ENCODE measurements around the gene CDHR1. TPM values are rescaled to one million over a fixed set of nuclear protein-coding genes. Genes with fewer than 3 reads are reported as not detected.

CDHR1 gene
- total and polyA plus RNA-seq, 10 of the 15 experiments (the other 5 are each of a cell fraction or from before 2014, with no cell fraction given): 0.17 to 3.0 (median 0.34) TPM

DNA sequence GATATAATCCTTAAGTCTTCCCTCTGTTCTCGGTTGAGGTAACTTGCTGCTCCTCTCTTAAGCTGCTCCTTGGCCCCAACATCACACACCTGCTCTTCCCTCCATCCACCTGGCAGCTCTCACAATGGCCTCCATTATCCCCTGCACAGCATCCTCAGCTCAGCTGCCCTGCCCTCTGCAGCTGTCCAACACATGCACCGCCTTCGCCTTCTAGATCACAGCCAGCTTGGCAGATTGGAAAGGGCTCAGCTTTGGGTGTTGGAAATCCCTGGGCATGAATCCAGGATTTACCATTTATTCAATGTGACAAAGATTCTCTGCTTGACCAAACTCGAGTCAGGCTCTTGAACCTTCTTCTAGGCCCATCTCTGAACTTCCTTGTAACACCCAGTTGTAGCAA lies 71.1 kb downstream of the CDHR1 start:
- Histone ChIP-seq H3K4me3 (no peak overlapping the region), H3K27ac (ENCODE audit: control insufficient read depth, insufficient read depth) (no peak overlapping the region), H3K9ac (ENCODE audit: control insufficient read depth, insufficient read depth, low read length) (no peak overlapping the region), H3K36me3 (ENCODE audit: control insufficient read depth in 2 of 2, insufficient read depth in 2 of 2, low read length in 1 of 2) (no peaks in the 10 kb centered on the region), H3K79me2 (ENCODE audit: control insufficient read depth, insufficient read depth, low read length) (no peaks in the 10 kb centered on the region), H2AFZ (ENCODE audit: control insufficient read depth, low read depth, low read length) (no peak overlapping the region), H3K27me3 (replicated peaks in 1 of 2; ENCODE audit: control insufficient read depth in 2 of 2, insufficient read depth in 2 of 2, low read length in 1 of 2) (no peaks in the 10 kb centered on the region; a peak in 2 of 4 replicates), H4K20me1 (ENCODE audit: control insufficient read depth, insufficient read depth) (no peaks in the 10 kb centered on the region), H3K9me3 (replicated peaks; ENCODE audit: control insufficient read depth, insufficient read depth, low read length) (no peaks in the 10 kb centered on the region), H3K4me2 (ENCODE audit: control insufficient read depth, insufficient read depth) (no peak overlapping the region), H3K4me1 (ENCODE audit: control insufficient read depth, insufficient read depth, low read length) (no peaks in the 10 kb centered on the region)
- in situ Hi-C loops (cut with MboI) (loop anchor here (5.0 kb wide), 2 partner anchors 277 to 452 kb away; no protein-coding TSS in a partner anchor), intact Hi-C loops (cut with micrococcal nuclease; ENCODE audit: unreplicated experiment) (loop anchor here (2.0 to 10.0 kb wide), 2 partner anchors 165 to 449 kb away; no protein-coding TSS in a partner anchor)
- BruUV-seq (replicated peaks): no TSS peak
- TF ChIP-seq, protein P1, sequence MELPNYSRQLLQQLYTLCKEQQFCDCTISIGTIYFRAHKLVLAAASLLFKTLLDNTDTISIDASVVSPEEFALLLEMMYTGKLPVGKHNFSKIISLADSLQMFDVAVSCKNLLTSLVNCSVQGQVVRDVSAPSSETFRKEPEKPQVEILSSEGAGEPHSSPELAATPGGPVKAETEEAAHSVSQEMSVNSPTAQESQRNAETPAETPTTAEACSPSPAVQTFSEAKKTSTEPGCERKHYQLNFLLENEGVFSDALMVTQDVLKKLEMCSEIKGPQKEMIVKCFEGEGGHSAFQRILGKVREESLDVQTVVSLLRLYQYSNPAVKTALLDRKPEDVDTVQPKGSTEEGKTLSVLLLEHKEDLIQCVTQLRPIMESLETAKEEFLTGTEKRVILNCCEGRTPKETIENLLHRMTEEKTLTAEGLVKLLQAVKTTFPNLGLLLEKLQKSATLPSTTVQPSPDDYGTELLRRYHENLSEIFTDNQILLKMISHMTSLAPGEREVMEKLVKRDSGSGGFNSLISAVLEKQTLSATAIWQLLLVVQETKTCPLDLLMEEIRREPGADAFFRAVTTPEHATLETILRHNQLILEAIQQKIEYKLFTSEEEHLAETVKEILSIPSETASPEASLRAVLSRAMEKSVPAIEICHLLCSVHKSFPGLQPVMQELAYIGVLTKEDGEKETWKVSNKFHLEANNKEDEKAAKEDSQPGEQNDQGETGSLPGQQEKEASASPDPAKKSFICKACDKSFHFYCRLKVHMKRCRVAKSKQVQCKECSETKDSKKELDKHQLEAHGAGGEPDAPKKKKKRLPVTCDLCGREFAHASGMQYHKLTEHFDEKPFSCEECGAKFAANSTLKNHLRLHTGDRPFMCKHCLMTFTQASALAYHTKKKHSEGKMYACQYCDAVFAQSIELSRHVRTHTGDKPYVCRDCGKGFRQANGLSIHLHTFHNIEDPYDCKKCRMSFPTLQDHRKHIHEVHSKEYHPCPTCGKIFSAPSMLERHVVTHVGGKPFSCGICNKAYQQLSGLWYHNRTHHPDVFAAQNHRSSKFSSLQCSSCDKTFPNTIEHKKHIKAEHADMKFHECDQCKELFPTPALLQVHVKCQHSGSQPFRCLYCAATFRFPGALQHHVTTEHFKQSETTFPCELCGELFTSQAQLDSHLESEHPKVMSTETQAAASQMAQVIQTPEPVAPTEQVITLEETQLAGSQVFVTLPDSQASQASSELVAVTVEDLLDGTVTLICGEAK (IDR thresholded peaks at IDR 0.05; ENCODE audit: borderline replicate concordance): no peak
- TF ChIP-seq E2F4 (IDR thresholded peaks at IDR 0.05; ENCODE audit: low read depth, low read length) (no peak), TCF3 (IDR thresholded peaks at IDR 0.05; ENCODE audit: borderline replicate concordance, insufficient read depth, low read depth, low read length) (no peak), ZNF622 (IDR thresholded peaks at IDR 0.05) (no peak), SMARCA5 (IDR thresholded peaks at IDR 0.05) (no peak), POLR2A (IDR thresholded peaks at IDR 0.05; ENCODE audit: low read depth, low read length) (no peak), MTA2 (IDR thresholded peaks at IDR 0.05; ENCODE audit: low read depth) (no peak), RELA (IDR thresholded peaks at IDR 0.05; ENCODE audit: borderline replicate concordance, partially characterized antibody) (no peak), SREBF2 (IDR thresholded peaks at IDR 0.05; ENCODE audit: low read length) (no peak), SMAD1 (IDR thresholded peaks at IDR 0.05; ENCODE audit: low read depth, partially characterized antibody) (no peak), ZZZ3 (IDR thresholded peaks at IDR 0.05; ENCODE audit: control insufficient read depth, insufficient read length, low read depth) (no peak), CBX5 (IDR thresholded peaks at IDR 0.05; ENCODE audit: low read depth) (no peak), STAT1 (conservative IDR thresholded peaks at IDR 0.05) (no peak), NR2F1 (conservative IDR thresholded peaks at IDR 0.05) (no peak), DPF2 (IDR thresholded peaks at IDR 0.05) (no peak), NKRF (conservative IDR thresholded peaks at IDR 0.05) (no peak), SMC3 (IDR thresholded peaks at IDR 0.05; ENCODE audit: borderline replicate concordance, low read length) (no peak)
- FAIRE-seq: no peak
- ATAC-seq: no peak
- no peak for DNase-seq (ENCODE audit: low read depth, low spot score)
- 44% methylated on average over 4 of the region's 4 CpGs for WGBS (ENCODE audit: insufficient coverage, insufficient replicate concordance, low lambda C conversion rate, missing lambda C conversion rate)
- ChIA-PET POLR2A (no interaction called here), RAD21 (ENCODE audit: unreplicated experiment) (interaction anchor here (1.3 to 6.6 kb wide), 3 partner anchors 85 to 270 kb away, joined by 4 to 74 read pairs (median 9); no protein-coding TSS in a partner anchor), CTCF (interaction anchor here (0.9 to 8.3 kb wide), 11 partner anchors 11 to 284 kb away, joined by 3 to 228 read pairs (median 5); no protein-coding TSS in a partner anchor), SMC1A (ENCODE audit: uncharacterized antibody, unreplicated experiment) (interaction anchor here (0.9 to 4.2 kb wide), 4 partner anchors 11 to 273 kb away, joined by 3 to 60 read pairs (median 6); no protein-coding TSS in a partner anchor)
